ENCODE measurements around the gene FEZF1.

The FEZF1 gene

DNA sequence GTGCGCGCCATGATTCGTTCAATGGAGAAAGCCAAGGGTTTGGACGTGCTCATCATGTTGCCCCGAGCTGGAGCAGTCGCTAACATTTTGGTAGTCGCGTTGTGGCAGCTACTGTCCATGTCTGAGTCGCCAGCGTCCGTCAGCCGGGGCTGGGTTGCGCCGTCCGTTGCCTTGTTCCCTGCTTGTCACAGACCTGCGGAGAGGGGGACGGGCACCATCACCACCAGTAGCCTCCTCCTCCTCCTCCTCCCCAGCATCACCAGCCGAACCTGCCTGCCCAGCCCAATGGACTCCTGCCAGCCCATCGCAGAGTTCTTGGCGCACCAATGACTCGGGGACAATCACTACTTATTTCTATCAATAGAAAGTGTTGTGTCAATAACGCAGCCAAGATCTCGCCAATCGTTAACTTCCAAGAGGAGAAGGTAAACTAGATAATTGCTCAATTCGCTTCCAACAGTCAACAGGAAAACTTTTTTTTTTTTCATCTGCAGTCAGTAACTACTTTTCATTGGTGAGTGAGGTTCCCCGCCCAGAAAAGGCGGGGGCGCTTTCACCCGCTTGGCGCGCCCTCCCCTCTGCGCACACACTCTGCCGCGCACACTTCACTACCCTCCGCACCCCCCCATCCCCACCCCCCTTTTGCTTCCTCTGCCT is at the start of gene FEZF1:
FEZF1 (minus strand) TSS at position 432 of the 657 bp plus-strand sequence; CDS start at position 119, 313 bp downstream.
- DNase-seq (ENCODE audit: low read depth), result no peak

DNA sequence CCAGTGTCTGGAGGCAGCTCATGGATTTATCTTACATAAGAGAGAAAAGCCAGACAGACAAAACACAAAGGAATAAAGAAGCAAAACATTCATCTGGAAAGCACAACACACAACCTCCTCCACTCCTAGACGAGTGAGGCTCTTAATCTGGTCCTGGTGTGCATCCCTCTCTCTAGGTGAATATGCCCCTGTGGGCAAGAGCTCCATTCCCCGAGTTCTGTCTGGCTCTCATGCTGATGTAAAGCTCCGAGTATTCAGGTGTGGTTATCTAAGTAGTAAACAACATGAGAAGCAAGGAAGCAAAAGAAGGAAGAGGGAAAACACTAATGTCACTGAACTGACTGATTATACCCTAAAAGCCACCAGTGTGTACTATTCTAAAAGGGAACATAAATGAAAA is 47.9 kb upstream of the FEZF1 start:
- DNase-seq (ENCODE audit: low read depth), result no peak
- no peak overlapping the region for H3K4me3 ChIP-seq (ENCODE audit: low read depth, low read length)
- TF ChIP-seq CTCF (conservative IDR thresholded peaks at IDR 0.05; ENCODE audit: low read depth, low read length), result no peak

More for the DNA sequence above, at the start of gene FEZF1:
- H3K4me3 ChIP-seq (ENCODE audit: low read depth, low read length), result peak within 1 kb of the TSS; percentile 7
- TF ChIP-seq CTCF (conservative IDR thresholded peaks at IDR 0.05; ENCODE audit: low read depth, low read length), result no peak

DNA sequence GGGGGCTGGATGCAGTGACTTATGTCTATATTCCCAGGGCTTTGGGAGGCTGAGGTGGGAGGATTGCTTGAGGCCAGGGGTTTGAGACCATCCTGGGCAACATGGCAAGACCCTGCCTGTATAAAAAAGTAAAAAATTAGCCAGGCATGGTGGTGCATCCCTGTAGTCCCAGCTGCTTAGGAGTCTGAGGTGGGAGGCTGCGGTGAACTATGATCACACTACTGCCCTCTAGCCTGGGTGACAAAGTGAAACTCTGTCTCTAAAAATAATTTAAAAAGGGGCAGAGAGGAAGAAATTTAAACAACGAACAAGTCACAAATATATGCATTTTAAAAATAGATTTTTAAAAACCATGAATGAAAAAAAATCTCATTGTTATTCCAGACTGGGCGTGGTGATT is 46.2 kb upstream of the FEZF1 start:
- no peak overlapping the region for H3K4me3 ChIP-seq (ENCODE audit: low read depth, low read length)
- no peak for DNase-seq (ENCODE audit: low read depth)
- no peak for TF ChIP-seq CTCF (conservative IDR thresholded peaks at IDR 0.05; ENCODE audit: low read depth, low read length)

- TF ChIP-seq CTCF (conservative IDR thresholded peaks at IDR 0.05; ENCODE audit: low read depth, low read length), result no peak
- no peak overlapping the region for H3K4me3 ChIP-seq (ENCODE audit: low read depth, low read length)
- no peak for DNase-seq (ENCODE audit: low read depth)
Observed at GRCh38 chr7:122344303-122344620, 39.7 kb upstream of the FEZF1 start.

GRCh38 chr7:122343601-122344302 is 39.2 kb upstream of the FEZF1 start:
- no peak for TF ChIP-seq CTCF (conservative IDR thresholded peaks at IDR 0.05; ENCODE audit: low read depth, low read length)
- H3K4me3 ChIP-seq (ENCODE audit: low read depth, low read length), result no peak overlapping the region
- no peak for DNase-seq (ENCODE audit: low read depth)

DNA sequence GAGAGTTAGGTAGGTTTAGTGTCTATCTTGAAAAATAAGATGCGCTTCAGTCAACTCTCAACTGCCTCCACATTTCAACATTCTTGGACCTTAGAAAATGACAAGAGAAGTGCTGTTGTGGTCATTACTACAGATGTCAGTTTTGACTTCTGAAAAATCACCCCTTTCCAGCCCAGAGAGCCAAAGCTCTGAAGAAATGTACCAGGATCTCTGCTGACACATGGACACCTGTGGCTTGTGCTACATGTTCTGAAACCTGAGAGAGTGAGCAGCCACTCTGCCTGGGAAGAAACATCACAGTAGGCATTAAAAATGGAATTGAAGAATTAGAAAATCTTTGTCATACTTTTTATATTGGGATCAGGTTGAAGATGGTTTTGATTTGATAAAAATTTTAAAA is 35.9 kb upstream of the FEZF1 start:
- DNase-seq (ENCODE audit: low read depth), result no peak
- no peak overlapping the region for H3K4me3 ChIP-seq (ENCODE audit: low read depth, low read length)
- TF ChIP-seq CTCF (conservative IDR thresholded peaks at IDR 0.05; ENCODE audit: low read depth, low read length), result no peak

Measured in choroid plexus epithelial cell (primary cell).